ENCODE results near the gene CD109.

DNA sequence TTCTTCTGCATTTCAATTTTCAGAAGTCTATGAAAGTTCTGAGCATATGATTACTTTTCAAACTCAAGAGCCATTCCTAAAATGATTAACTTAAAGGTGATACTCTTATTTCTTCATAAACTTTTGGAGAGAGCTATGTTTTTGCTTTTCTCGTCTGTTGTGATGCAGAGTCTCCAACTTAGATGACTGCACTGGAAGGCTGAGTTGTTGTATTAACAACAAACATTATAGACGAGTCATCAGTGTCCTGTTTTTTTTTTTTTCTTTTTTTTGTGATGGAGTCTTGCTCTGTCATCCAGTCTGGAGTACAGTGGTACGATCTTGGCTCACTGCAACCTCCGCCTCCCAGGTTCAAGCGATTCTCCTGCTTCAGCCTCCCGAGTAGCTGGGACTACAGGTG is 101.9 kb downstream of the CD109 start:
- TF ChIP-seq, protein P1, sequence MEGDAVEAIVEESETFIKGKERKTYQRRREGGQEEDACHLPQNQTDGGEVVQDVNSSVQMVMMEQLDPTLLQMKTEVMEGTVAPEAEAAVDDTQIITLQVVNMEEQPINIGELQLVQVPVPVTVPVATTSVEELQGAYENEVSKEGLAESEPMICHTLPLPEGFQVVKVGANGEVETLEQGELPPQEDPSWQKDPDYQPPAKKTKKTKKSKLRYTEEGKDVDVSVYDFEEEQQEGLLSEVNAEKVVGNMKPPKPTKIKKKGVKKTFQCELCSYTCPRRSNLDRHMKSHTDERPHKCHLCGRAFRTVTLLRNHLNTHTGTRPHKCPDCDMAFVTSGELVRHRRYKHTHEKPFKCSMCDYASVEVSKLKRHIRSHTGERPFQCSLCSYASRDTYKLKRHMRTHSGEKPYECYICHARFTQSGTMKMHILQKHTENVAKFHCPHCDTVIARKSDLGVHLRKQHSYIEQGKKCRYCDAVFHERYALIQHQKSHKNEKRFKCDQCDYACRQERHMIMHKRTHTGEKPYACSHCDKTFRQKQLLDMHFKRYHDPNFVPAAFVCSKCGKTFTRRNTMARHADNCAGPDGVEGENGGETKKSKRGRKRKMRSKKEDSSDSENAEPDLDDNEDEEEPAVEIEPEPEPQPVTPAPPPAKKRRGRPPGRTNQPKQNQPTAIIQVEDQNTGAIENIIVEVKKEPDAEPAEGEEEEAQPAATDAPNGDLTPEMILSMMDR (IDR thresholded peaks at IDR 0.05) = no peak
- TF ChIP-seq ZFX (IDR thresholded peaks at IDR 0.05; ENCODE audit: borderline replicate concordance) = no peak

Measured in 22Rv1 (cell line).